ENCODE data around the gene PTPRD. TPM values are rescaled to one million over a fixed set of nuclear protein-coding genes. Genes with fewer than 3 reads are reported as not detected.

Gene PTPRD
- total RNA-seq, 1 experiment from 2014 or later: 32.5 TPM

DNA sequence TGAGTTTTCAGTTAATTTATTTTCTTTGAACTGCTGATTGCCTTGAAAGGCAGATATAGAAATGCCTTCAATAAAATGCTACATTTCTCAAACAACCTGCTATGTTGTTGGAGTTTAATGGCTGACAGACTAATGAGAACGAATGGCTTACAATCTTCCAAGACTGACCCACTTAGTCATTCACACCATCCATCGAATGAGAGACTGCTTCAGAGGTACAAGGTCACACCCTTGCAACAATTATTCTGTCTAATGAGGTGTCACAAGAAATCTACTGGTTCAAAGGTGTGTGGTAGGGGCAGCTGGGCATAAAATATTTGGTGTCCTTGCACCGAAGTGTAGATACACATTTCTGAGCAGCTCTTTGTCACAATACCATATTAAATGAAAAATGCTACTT lies 18.3 kb downstream of the PTPRD start:
- Histone ChIP-seq H3K4ac (ENCODE audit: low read depth, low read length) (no peak overlapping the region), H2BK5ac (ENCODE audit: insufficient read length, low read length) (no peak overlapping the region), H2AK5ac (ENCODE audit: insufficient read length, low read length) (no peak overlapping the region), H3K79me1 (ENCODE audit: insufficient read depth, low read depth, low read length, poor library complexity, severe bottlenecking) (no peaks in the 10 kb centered on the region), H4K8ac (replicated peaks; ENCODE audit: insufficient read length, low read depth, low read length) (no peak overlapping the region), H2AFZ (ENCODE audit: low read length) (no peak overlapping the region), H3K27me3 (ENCODE audit: insufficient read depth, low read length) (no peaks in the 10 kb centered on the region), H4K20me1 (ENCODE audit: control insufficient read depth, insufficient read depth, insufficient read length) (no peaks in the 10 kb centered on the region), H3K27ac (ENCODE audit: insufficient read length, low read depth, low read length) (no peak overlapping the region), H3K4me1 (ENCODE audit: insufficient read depth, low read length) (no peaks in the 10 kb centered on the region), H2BK20ac (ENCODE audit: low read depth, low read length, poor library complexity, severe bottlenecking) (no peak overlapping the region), H3K79me2 (ENCODE audit: insufficient read depth, low read length) (no peaks in the 10 kb centered on the region), H3K14ac (ENCODE audit: insufficient read depth, low read length) (no peak overlapping the region), H3K56ac (ENCODE audit: insufficient read length, low read depth, low read length) (no peak overlapping the region), H2BK12ac (ENCODE audit: insufficient read length, low read depth, low read length) (no peak overlapping the region), H3K9ac (ENCODE audit: extremely low read depth, insufficient read length, low read length) (no peak overlapping the region), H4K91ac (ENCODE audit: insufficient read length, low read depth, low read length) (no peak overlapping the region), H3K9me3 (ENCODE audit: control insufficient read depth, low read depth, low read length) (no peaks in the 10 kb centered on the region), H2BK15ac (ENCODE audit: low read depth, low read length) (no peak overlapping the region), H3K18ac (ENCODE audit: insufficient read length, low read depth, low read length) (no peak overlapping the region), H3T11ph (ENCODE audit: low read length) (no peak overlapping the region), H4K5ac (ENCODE audit: insufficient read length, low read depth, low read length) (no peak overlapping the region), H3K23ac (ENCODE audit: insufficient read length, low read depth, low read length) (no peak overlapping the region), H3K23me2 (ENCODE audit: insufficient read length, low read depth, low read length, poor library complexity, severe bottlenecking) (no peaks in the 10 kb centered on the region), H2BK120ac (ENCODE audit: low read depth, low read length, poor library complexity, severe bottlenecking) (no peak overlapping the region), H3K4me2 (ENCODE audit: insufficient read depth, insufficient read length, low read length) (no peak overlapping the region)
- Mint-ChIP-seq H3K27ac (no peak overlapping the region), H3K27me3 (ENCODE audit: low read depth) (no peaks in the 10 kb centered on the region), H3K4me3 (no peak overlapping the region), H3K4me1 (no peaks in the 10 kb centered on the region), H3K9me3 (0 out of 5 replicates have a peak, but pooled peaks cover 0 to 3% of the 10 kb centered on the region in 2 experiments), H3K36me3 (ENCODE audit: insufficient read depth in 1 of 3, low read depth in 3 of 3) (no peaks in the 10 kb centered on the region; a peak in 1 of 7 replicates)
- WGBS (ENCODE audit: extremely low coverage, insufficient read length, low lambda C conversion rate): no CpG with 5 or more reads among the region's 3 CpGs
- DNase-seq: no peak
- TF ChIP-seq, protein P1, sequence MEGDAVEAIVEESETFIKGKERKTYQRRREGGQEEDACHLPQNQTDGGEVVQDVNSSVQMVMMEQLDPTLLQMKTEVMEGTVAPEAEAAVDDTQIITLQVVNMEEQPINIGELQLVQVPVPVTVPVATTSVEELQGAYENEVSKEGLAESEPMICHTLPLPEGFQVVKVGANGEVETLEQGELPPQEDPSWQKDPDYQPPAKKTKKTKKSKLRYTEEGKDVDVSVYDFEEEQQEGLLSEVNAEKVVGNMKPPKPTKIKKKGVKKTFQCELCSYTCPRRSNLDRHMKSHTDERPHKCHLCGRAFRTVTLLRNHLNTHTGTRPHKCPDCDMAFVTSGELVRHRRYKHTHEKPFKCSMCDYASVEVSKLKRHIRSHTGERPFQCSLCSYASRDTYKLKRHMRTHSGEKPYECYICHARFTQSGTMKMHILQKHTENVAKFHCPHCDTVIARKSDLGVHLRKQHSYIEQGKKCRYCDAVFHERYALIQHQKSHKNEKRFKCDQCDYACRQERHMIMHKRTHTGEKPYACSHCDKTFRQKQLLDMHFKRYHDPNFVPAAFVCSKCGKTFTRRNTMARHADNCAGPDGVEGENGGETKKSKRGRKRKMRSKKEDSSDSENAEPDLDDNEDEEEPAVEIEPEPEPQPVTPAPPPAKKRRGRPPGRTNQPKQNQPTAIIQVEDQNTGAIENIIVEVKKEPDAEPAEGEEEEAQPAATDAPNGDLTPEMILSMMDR (conservative IDR thresholded peaks at IDR 0.05): no peak

Data from H9 (cell line).